Sigmoid colon (tissue), 7 donors: ENCODE data around the gene KIF26B. TPM values are rescaled to one million over a fixed set of nuclear protein-coding genes. Genes with fewer than 3 reads are reported as not detected.

Experiments used
- DNase-seq: peaks from one replicate; pipeline ENCODE4 v3.0.0-alpha.2; 2019
- H3K27ac ChIP-seq, 4 donors: fragments of 200-600 bp; sonication (generic); one replicate each; pipeline ENCODE4 v1.5.1; 2016 to 2019; ENCODE audit warnings: mild to moderate bottlenecking in 1 of 4
- H3K27me3 ChIP-seq, 3 donors: fragments of 200-600 bp; sonication (generic); one replicate each; pipeline ENCODE4 v1.5.1; 2019; ENCODE audit warnings: mild to moderate bottlenecking in 1 of 3
- H3K36me3 ChIP-seq, 4 donors: fragments of 200-600 bp; sonication (generic); one replicate each; pipeline ENCODE4 v1.5.1; 2016 to 2019
- H3K4me1 ChIP-seq, 4 donors: fragments of 200-600 bp; sonication (generic); one replicate each; pipeline ENCODE4 v1.5.1; 2017 to 2019
- H3K4me3 ChIP-seq, 4 donors: fragments of 200-600 bp; sonication (generic); one replicate each; pipeline ENCODE4 v1.5.1; 2017 to 2019; ENCODE audit warnings: mild to moderate bottlenecking in 2 of 4, moderate library complexity in 1 of 4
- H3K9me3 ChIP-seq, 4 donors: fragments of 200-600 bp in 3 of 4; sonication (generic) in 3 of 4; one replicate each; pipeline versions ENCODE4 v1.5.1 to v1.6.1; 2013 to 2019
- CTCF ChIP-seq, 4 experiments: fragments of 450-650 bp in 3 of 4; fragments of 200-600 bp in 1 of 4; IDR thresholded peaks; one replicate each; pipeline ENCODE4 v1.5.1; 2016 to 2019; ENCODE audit warnings: antibody characterized with exemption in 4 of 4, mild to moderate bottlenecking in 3 of 4, moderate library complexity in 2 of 4
- EP300 ChIP-seq, 4 donors: sonication (generic); formaldehyde crosslinking; IDR thresholded peaks; one replicate each; pipeline ENCODE4 v1.6.1; 2017; ENCODE audit warnings: antibody characterized with exemption in 4 of 4
- POLR2A ChIP-seq, 2 donors: fragments of 450-650 bp; IDR thresholded peaks; one replicate each; pipeline ENCODE4 v1.6.1; 2016; ENCODE audit warnings: antibody characterized with exemption in 2 of 2, mild to moderate bottlenecking in 2 of 2, moderate library complexity in 2 of 2
- POLR2AphosphoS5 ChIP-seq, 4 donors: sonication (generic); formaldehyde crosslinking; IDR thresholded peaks; one replicate each; pipeline ENCODE4 v1.6.1; 2017; ENCODE audit warnings: antibody characterized with exemption in 4 of 4
- WGBS, 2 donors: extraction: QIAGEN DNeasy Blood & Tissue Kit; methylation state at CpG; one replicate each; pipeline ENCODE4 v1.1.7; 2013; 5-methylcytosine and 5-hydroxymethylcytosine counted together
- intact Hi-C: fragments of 100-400 bp; cut with DNase I; formaldehyde crosslinking; loops from one replicate; pipeline ENCODE4 v1.15.1; 2023
- polyA plus RNA-seq, 3 donors: library from polyadenylated mRNA; stranded (reverse); fragments of 200-250 nt; gene quantifications; one replicate each; pipeline ENCODE4 v1.2.3, GENCODE V29; 2013
- total RNA-seq, 4 donors: library from RNA; depleted of rRNA; stranded (reverse); fragments of >200 nt; gene quantifications; one replicate each; pipeline ENCODE4 v1.1.0, GENCODE V29; 2016
- donor health status: healthy with polysubstance abuse.
- donor health status: Bipolar disorder and iron deficiency.
- donor health status: healthy.

Gene KIF26B
- total and polyA plus RNA-seq, 7 donors = under 0.01 to 5.5 (median 1.4) TPM; not detected in 1

- H3K27me3 ChIP-seq = no peaks in the 10 kb centered on the region
- WGBS, 2 donors = 91 to 94% methylated on average over 3 of the region's 3 CpGs
- no peaks in the 10 kb centered on the region for H3K36me3 ChIP-seq
- H3K4me3 ChIP-seq = no peak overlapping the region
- no peak overlapping the region for H3K27ac ChIP-seq
- no peaks in the 10 kb centered on the region for H3K9me3 ChIP-seq
- H3K4me1 ChIP-seq = no peaks in the 10 kb centered on the region
- TF ChIP-seq POLR2A (IDR thresholded peaks at IDR 0.05) = no peak
- no peak for TF ChIP-seq EP300 (IDR thresholded peaks at IDR 0.05)
- no peak for TF ChIP-seq POLR2AphosphoS5 (IDR thresholded peaks at IDR 0.05)
- TF ChIP-seq CTCF (IDR thresholded peaks at IDR 0.05) = no peak
- intact Hi-C loops = no loop called here
- DNase-seq = no peak
These were observed 383.9 kb downstream of the KIF26B start for GRCh38 chr1:245538671-245539070.

DNA sequence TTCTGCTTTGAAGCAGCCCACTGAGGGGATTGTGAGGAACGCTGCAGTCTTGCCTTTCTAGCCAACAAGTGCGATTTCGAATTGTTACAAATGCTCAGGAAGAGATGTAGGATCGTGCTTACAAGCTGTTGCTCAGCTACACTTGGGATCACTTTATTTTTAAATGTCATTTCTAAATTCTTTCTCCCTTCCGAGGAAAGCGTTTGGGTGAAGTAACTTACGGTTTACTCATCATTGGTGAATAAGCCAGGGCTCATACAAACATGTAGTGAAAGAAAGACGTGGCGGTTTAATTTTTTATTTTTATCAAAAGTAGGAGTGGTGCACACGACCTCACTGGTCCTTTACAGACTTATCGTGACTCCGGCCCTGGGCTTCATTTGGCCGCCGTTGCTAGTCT, 386.6 kb downstream of the KIF26B start:
- intact Hi-C loops = no loop called here
- Histone ChIP-seq H3K9me3 (no peaks in the 10 kb centered on the region), H3K27me3 (no peaks in the 10 kb centered on the region), H3K27ac (no peak overlapping the region), H3K36me3 (no peaks in the 10 kb centered on the region), H3K4me3 (no peak overlapping the region), H3K4me1 (no peaks in the 10 kb centered on the region)
- 90 to 93% methylated on average over 14 of the region's 14 CpGs for WGBS, 2 donors
- TF ChIP-seq EP300 (IDR thresholded peaks at IDR 0.05) (no peak), POLR2AphosphoS5 (IDR thresholded peaks at IDR 0.05) (no peak), POLR2A (IDR thresholded peaks at IDR 0.05) (no peak), CTCF (IDR thresholded peaks at IDR 0.05) (no peak)
- DNase-seq = no peak

GRCh38 chr1:245542365-245542764, 387.6 kb downstream of the KIF26B start:
- H3K9me3 ChIP-seq = no peaks in the 10 kb centered on the region
- DNase-seq = no peak
- H3K4me1 ChIP-seq = no peaks in the 10 kb centered on the region
- 89 to 92% methylated on average over 6 of the region's 6 CpGs for WGBS, 2 donors
- H3K4me3 ChIP-seq = no peak overlapping the region
- TF ChIP-seq POLR2AphosphoS5 (IDR thresholded peaks at IDR 0.05) = no peak
- no peak for TF ChIP-seq CTCF (IDR thresholded peaks at IDR 0.05)
- H3K36me3 ChIP-seq = no peaks in the 10 kb centered on the region
- intact Hi-C loops = no loop called here
- H3K27me3 ChIP-seq = no peaks in the 10 kb centered on the region
- no peak overlapping the region for H3K27ac ChIP-seq

GRCh38 chr1:245544236-245544635, 389.5 kb downstream of the KIF26B start:
- Histone ChIP-seq H3K27me3 (peaks cover 0 to 12% (median 0%) of the 10 kb centered on the region in 3 donors), H3K4me3 (no peak overlapping the region), H3K36me3 (no peaks in the 10 kb centered on the region), H3K9me3 (no peaks in the 10 kb centered on the region), H3K27ac (no peak overlapping the region), H3K4me1 (no peaks in the 10 kb centered on the region)
- TF ChIP-seq POLR2AphosphoS5 (IDR thresholded peaks at IDR 0.05) (no peak), CTCF (IDR thresholded peaks at IDR 0.05) (no peak), POLR2A (IDR thresholded peaks at IDR 0.05) (no peak), EP300 (IDR thresholded peaks at IDR 0.05) (no peak)
- 96 to 98% methylated on average over 5 of the region's 5 CpGs for WGBS, 2 donors
- no peak for DNase-seq
- intact Hi-C loops = no loop called here

- DNase-seq = no peak
- H3K36me3 ChIP-seq = no peaks in the 10 kb centered on the region
- H3K27ac ChIP-seq = no peak overlapping the region
- 86 to 89% methylated on average over 16 of the region's 16 CpGs for WGBS, 2 donors
- H3K27me3 ChIP-seq = peaks cover 0 to 13% (median 0%) of the 10 kb centered on the region in 3 donors
- H3K4me3 ChIP-seq = no peak overlapping the region
- no peak for TF ChIP-seq CTCF (IDR thresholded peaks at IDR 0.05)
- TF ChIP-seq POLR2AphosphoS5 (IDR thresholded peaks at IDR 0.05) = no peak
- no peak for TF ChIP-seq EP300 (IDR thresholded peaks at IDR 0.05)
- no peak for TF ChIP-seq POLR2A (IDR thresholded peaks at IDR 0.05)
- no peaks in the 10 kb centered on the region for H3K9me3 ChIP-seq
- intact Hi-C loops = no loop called here
- H3K4me1 ChIP-seq = no peaks in the 10 kb centered on the region
These were observed 392.1 kb downstream of the KIF26B start for GRCh38 chr1:245546875-245547274.
